Measurements from ENCODE around the gene BMAL1.
A peak's percentile ranks its signal among the peaks of the same experiment; 100 is the strongest.

Gene BMAL1

GRCh38 chr11:13343931-13344717 is 66.5 kb downstream of the BMAL1 start:
- peak; percentile 38 to 56 (median 38) for DNase-seq (ENCODE audit: low read depth in 3 of 3)

GRCh38 chr11:13344818-13345217 is 67.2 kb downstream of the BMAL1 start:
- no peak for DNase-seq (ENCODE audit: low read depth in 3 of 3)

GRCh38 chr11:13346470-13346869 is 68.9 kb downstream of the BMAL1 start:
- DNase-seq (ENCODE audit: low read depth in 3 of 3), result no peak

- no peak for DNase-seq (ENCODE audit: low read depth in 3 of 3)
Observed at GRCh38 chr11:13347901-13348300, 70.3 kb downstream of the BMAL1 start.

GRCh38 chr11:13348305-13348704 is 70.7 kb downstream of the BMAL1 start:
- DNase-seq (ENCODE audit: low read depth in 3 of 3), result no peak

DNA sequence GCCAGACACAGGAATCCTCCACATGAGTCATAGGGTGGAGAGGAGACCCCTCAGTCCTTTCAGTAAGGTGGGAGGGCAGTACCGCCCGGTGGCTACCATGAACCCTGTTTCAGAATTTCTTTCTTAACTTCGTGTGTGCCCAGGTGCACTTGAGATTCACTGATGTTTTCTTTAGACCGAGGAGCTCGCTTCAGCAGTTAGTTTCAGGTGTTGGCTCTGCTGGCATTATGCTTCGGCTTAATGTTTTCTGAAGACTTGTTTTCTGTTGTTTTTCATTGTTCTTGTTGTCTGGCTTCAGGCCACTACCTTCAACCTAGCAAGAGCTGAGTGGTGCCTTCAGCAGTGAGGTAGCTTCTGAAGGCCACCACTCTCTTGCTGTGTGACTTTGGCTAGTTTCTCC is 71.5 kb downstream of the BMAL1 start:
- no peak for DNase-seq (ENCODE audit: low read depth in 3 of 3)

DNA sequence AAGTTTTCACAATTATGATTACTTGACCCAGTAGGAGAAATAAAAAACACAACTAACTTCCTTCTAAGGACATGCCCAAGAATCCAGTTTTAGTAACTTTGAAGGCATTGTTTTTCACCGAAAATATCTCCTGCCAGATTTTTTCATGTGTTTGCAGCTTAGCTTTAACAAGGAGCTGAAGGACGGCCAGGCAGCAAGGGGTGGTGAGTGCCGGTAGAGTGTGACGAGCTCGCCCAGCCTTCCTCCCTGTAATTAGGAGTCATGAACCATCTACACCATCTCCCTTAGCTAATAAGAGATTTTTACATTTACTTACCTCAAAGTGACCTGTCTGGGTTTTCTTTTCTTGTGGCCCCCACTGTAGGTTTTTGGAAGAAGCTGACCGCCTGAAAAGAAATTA is 72.0 kb downstream of the BMAL1 start:
- DNase-seq (ENCODE audit: low read depth in 3 of 3), result no peak

GRCh38 chr11:13352711-13353110 is 75.1 kb downstream of the BMAL1 start:
- DNase-seq (ENCODE audit: low read depth in 3 of 3), result no peak

- no peak for DNase-seq (ENCODE audit: low read depth in 3 of 3)
Observed at GRCh38 chr11:13354335-13354734, 76.7 kb downstream of the BMAL1 start.

DNA sequence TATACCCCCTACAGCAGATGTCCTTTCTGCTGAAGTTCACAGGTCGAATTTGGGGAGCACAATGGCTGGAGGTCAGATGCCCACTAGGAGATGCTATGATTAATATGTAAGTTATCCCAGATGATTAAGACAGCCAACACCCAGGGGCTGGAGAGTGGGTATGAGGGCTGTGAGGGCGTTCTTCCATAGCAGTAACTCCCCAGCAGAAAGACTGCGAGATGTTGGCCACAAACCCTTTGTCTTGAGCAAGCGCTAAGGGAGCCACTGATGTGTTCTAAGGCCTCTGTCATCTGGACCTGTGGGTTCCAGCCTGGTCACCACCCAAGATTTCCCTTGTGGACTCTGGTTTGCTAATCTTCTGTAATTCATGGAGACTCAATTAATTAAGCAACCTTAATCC is 77.6 kb downstream of the BMAL1 start:
- DNase-seq (ENCODE audit: low read depth in 3 of 3), result no peak

DNA sequence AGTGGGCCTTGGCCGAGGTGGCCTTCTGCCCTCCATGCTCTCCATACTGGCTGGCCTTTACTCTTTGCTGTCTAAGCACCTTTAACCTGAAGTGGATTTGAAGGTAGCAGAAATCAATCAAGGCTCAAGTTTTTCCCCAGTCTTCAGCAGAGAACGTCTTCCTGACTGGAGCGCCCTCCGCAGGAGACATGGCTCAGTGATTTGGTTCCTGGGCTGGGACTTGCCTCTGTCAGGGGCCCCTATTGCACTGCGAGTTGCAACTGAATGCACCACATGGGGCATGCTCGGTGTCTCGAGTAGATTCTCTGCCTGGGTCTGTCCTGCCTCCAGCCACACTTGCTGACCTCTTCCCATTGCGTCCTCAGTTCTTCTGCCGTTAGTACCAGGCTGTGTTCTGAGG is 79.6 kb downstream of the BMAL1 start:
- no peak for DNase-seq (ENCODE audit: low read depth in 3 of 3)

- no peak for DNase-seq (ENCODE audit: low read depth in 3 of 3)
Observed at GRCh38 chr11:13358596-13359270, 81.1 kb downstream of the BMAL1 start.

GRCh38 chr11:13362596-13363109 is 85.1 kb downstream of the BMAL1 start:
- no peak for DNase-seq (ENCODE audit: low read depth in 3 of 3)

GRCh38 chr11:13364388-13364787 is 86.8 kb downstream of the BMAL1 start:
- no peak for DNase-seq (ENCODE audit: low read depth in 3 of 3)

DNA sequence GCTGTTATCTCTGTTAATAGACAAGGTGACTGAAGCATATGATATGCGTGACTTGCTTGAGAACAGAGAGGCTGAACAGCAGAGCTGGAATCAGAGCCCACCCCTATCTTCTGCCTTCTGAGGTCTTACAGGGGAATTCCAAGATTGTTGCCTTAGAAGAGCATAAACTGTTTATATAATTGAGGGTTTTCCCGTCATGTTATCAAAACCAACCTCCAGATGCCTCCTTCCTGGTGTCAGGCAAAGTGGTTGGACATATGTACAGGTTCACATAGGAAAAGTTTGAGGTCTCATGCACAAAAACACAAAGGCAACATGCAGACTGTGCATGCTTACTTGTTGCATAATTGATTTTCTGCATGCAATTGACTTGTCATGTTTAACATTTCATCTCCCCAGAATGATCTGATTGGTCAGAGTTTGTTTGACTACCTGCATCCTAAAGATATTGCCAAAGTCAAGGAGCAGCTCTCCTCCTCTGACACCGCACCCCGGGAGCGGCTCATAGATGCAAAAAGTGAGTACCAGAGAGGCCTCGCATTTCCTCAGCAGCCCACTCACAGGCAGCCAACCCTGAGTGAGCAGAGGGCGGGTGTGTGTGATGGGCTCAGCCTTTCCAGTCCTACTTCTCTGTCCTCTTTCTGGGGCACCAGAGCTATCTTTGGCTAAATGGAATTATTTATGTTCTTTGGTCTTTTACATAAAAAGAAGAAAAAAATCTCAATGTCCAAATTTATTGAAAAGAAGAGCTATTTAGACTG is 88.9 kb downstream of the BMAL1 start:
- no peak for DNase-seq (ENCODE audit: low read depth in 3 of 3)

DNA sequence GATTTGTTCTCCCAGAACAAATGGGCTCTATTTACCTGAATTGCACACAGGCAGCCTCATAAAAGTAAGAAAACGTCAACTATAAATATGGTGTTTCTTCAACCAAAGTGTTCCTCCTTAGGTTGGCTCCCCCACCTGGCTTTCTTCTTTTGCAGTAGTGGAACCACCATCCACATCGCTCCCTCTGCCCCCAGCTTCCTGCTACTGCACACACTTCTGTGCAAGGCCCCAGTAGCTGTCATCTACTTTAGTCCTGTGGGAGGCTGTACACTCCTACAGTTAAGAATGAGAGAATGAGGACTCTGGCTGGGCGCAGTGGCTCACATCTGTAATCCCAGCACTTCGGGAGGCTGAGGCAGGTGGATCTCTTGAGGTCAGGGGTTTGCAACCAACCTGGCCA is 89.5 kb downstream of the BMAL1 start:
- no peak for DNase-seq (ENCODE audit: low read depth in 3 of 3)

DNA sequence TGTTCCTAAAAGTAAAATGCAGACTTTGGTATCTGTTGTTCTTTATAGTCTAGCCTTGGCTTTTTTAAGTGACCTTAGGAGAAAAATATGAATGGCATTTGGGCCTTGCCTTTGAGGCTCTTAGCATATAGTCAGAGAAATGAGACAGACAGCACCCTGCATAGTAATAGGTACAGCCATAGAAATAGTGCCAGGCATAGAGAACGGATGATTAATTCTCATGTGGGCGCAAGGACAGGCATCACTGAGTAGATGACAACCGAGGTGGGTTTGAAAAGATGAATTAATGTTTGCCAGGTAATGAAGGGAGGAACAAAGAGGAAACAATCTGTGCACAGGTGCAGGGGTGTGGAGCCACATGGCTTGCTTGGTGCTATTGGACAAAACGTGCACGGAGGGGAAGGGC is 90.5 kb downstream of the BMAL1 start:
- DNase-seq (ENCODE audit: low read depth in 3 of 3), result no peak

- DNase-seq (ENCODE audit: low read depth in 3 of 3), result no peak
Observed at GRCh38 chr11:13373216-13373615, 95.6 kb downstream of the BMAL1 start.

DNA sequence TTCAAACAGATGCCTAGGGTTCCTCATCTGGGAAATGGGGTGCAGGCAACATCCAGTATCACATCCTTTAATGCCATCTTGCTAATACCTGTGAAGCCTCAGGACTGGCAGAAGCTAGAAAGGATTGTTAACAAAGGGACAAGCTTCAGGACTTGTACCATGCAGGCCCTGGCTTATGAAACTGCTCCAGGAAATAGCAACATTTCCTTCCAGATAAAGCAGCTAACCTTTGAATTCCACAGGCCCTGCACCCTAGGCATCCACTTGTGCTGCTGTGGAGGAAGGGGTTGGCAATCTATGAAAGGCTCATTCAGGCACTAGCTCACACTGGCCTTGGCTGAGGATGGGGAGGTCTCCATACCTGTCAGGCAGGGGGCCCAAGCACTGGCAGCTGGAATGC is 98.2 kb downstream of the BMAL1 start:
- DNase-seq (ENCODE audit: low read depth in 3 of 3), result no peak

- no peak for DNase-seq (ENCODE audit: low read depth in 3 of 3)
Observed at GRCh38 chr11:13376402-13376801, 98.8 kb downstream of the BMAL1 start.

GRCh38 chr11:13376838-13377237 is 99.2 kb downstream of the BMAL1 start:
- DNase-seq (ENCODE audit: low read depth in 3 of 3), result no peak

GRCh38 chr11:13378316-13378715 is 100.7 kb downstream of the BMAL1 start:
- DNase-seq (ENCODE audit: low read depth in 3 of 3), result no peak

DNA sequence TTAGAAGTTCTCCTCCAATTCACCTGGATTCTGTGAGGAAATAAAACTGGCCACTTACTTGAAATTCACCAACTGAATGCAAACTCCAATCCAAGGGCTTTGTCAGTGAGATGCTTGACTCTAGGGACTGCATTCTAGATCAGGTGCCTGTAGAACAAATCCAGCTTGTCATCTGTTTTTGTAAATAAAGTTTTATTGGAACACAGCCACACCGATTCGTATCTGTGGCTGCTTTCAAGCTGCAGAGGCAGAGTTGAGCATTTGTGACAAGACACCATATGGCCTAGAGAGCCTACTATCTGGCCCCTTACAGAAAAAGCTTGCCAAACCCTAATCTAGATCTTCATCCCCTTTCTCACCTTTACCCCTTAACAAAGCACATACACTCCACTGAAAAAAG is 103.1 kb downstream of the BMAL1 start:
- no peak for DNase-seq (ENCODE audit: low read depth in 3 of 3)

Data from stimulated activated CD4-positive, alpha-beta T cell treated with anti-CD3 and anti-CD28 coated beads, TNF-alpha, amount 100 ng/mL, for 4 hours (primary cell).